Smooth muscle cell (in vitro differentiated cells): ENCODE data around the gene ARHGEF11. TPM values are rescaled to one million over a fixed set of nuclear protein-coding genes. Genes with fewer than 3 reads are reported as not detected.

Source experiments
- DNase-seq: peaks from one replicate; lab custom pipeline; 2025; ENCODE audit not compliant: unreplicated experiment; lab: John Stamatoyannopoulos, UW
- H2AFZ ChIP-seq: fragments of 200-600 bp; sonication (generic); 2 replicates; pipeline ENCODE4 v1.6.0; 2016; ENCODE audit warnings: antibody characterized with exemption, low read depth, mild to moderate bottlenecking
- H3F3A ChIP-seq: fragments of 200-600 bp; sonication (generic); 2 replicates; pipeline ENCODE4 v1.6.0; 2017; ENCODE audit warnings: antibody characterized with exemption, low read depth
- H3K27ac ChIP-seq: fragments of 200-600 bp; sonication (generic); 2 replicates; pipeline ENCODE4 v1.5.1; 2016; ENCODE audit warnings: low read depth, mild to moderate bottlenecking
- H3K27me3 ChIP-seq: fragments of 200-600 bp; sonication (generic); 2 replicates; pipeline ENCODE4 v1.6.1; 2016; ENCODE audit warnings: low read depth, mild to moderate bottlenecking
- H3K36me3 ChIP-seq: fragments of 200-600 bp; sonication (generic); 2 replicates; pipeline ENCODE4 v1.5.1; 2016; ENCODE audit warnings: low read depth
- H3K4me1 ChIP-seq: fragments of 200-600 bp; sonication (generic); 2 replicates; pipeline ENCODE4 v1.5.1; 2016; ENCODE audit warnings: low read depth
- H3K4me2 ChIP-seq: fragments of 200-600 bp; sonication (generic); 2 replicates; pipeline ENCODE4 v1.6.0; 2016; ENCODE audit warnings: mild to moderate bottlenecking
- H3K4me3 ChIP-seq: fragments of 200-600 bp; sonication (generic); 2 replicates; pipeline ENCODE4 v1.5.1; 2016; ENCODE audit warnings: mild to moderate bottlenecking
- H3K79me2 ChIP-seq: fragments of 200-600 bp; sonication (generic); 2 replicates; pipeline ENCODE4 v1.6.0; 2016; ENCODE audit warnings: low read depth, mild to moderate bottlenecking
- H3K9ac ChIP-seq: fragments of 200-600 bp; sonication (generic); 2 replicates; pipeline ENCODE4 v1.6.0; 2016; ENCODE audit warnings: low read depth
- H3K9me3 ChIP-seq: fragments of 200-600 bp; sonication (generic); replicated peaks from 2 replicates; pipeline ENCODE4 v1.5.1; 2016; ENCODE audit warnings: low read depth
- H4K20me1 ChIP-seq: fragments of 200-600 bp; sonication (generic); 2 replicates; pipeline ENCODE4 v1.6.0; 2016; ENCODE audit warnings: low read depth
- WGBS: methylation state at CpG from one replicate; pipeline ENCODE4 v1.1.7; 2016; ENCODE audit warnings: low lambda C conversion rate; 5-methylcytosine and 5-hydroxymethylcytosine counted together
- polyA plus RNA-seq: library from polyadenylated mRNA; unstranded; fragments of >200 nt; fragmentation: Nextera tagmentation; extraction: Ambion mirVana; gene quantifications from 2 replicates; pipeline ENCODE4 v1.2.1, GENCODE V29; 2016
- total RNA-seq: library from RNA; depleted of rRNA; stranded (reverse); fragments of >200 nt; gene quantifications from 2 replicates; pipeline ENCODE4 v1.2.3, GENCODE V29; 2014
- TF ChIP-seq, protein P1 (sequence below): fragments of 200-600 bp; sonication (generic); IDR thresholded peaks from 2 replicates; pipeline ENCODE4 v1.5.1; 2017; ENCODE audit warnings: borderline replicate concordance, mild to moderate bottlenecking, antibody characterized with exemption; ENCODE audit not compliant: insufficient read depth, poor library complexity, severe bottlenecking

ARHGEF11 gene
- total and polyA plus RNA-seq, 2 experiments from 2014 or later = 15.1 to 20.1 TPM

DNA sequence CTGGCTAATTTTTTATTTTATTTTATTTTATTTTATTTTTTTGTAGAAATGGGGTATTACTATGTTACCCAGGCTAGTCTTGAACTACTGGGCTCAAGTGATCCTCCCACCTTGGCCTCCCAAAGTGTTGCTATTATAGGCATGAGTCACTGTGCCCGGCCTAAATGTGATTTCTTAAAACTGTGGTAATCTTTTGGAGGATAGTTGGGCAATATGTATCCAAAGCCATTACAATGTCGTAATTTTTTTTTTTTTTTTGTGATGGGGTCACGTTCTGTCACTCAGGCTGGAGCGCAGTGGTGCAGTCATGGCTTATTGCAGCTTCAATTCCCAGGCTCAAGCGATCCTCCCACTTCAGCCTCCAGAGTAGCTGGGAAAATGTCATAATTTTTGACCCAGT, 39.9 kb upstream of the ARHGEF11 start:
- no peaks in the 10 kb centered on the region for H3K36me3 ChIP-seq
- peaks cover 8% of the 10 kb centered on the region for H3F3A ChIP-seq
- no peaks in the 10 kb centered on the region for H3K9me3 ChIP-seq
- no peak for DNase-seq
- no peak overlapping the region for H2AFZ ChIP-seq
- WGBS = 85% methylated on average over 5 of the region's 5 CpGs
- peaks cover 10% of the 10 kb centered on the region for H3K4me1 ChIP-seq
- no peaks in the 10 kb centered on the region for H3K27me3 ChIP-seq
- H3K9ac ChIP-seq = no peak overlapping the region
- H3K4me2 ChIP-seq = no peak overlapping the region
- TF ChIP-seq, protein P1, sequence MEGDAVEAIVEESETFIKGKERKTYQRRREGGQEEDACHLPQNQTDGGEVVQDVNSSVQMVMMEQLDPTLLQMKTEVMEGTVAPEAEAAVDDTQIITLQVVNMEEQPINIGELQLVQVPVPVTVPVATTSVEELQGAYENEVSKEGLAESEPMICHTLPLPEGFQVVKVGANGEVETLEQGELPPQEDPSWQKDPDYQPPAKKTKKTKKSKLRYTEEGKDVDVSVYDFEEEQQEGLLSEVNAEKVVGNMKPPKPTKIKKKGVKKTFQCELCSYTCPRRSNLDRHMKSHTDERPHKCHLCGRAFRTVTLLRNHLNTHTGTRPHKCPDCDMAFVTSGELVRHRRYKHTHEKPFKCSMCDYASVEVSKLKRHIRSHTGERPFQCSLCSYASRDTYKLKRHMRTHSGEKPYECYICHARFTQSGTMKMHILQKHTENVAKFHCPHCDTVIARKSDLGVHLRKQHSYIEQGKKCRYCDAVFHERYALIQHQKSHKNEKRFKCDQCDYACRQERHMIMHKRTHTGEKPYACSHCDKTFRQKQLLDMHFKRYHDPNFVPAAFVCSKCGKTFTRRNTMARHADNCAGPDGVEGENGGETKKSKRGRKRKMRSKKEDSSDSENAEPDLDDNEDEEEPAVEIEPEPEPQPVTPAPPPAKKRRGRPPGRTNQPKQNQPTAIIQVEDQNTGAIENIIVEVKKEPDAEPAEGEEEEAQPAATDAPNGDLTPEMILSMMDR = no peak
- H3K4me3 ChIP-seq = no peak overlapping the region
- H3K79me2 ChIP-seq = no peaks in the 10 kb centered on the region
- H3K27ac ChIP-seq = no peak overlapping the region
- H4K20me1 ChIP-seq = no peaks in the 10 kb centered on the region

DNA sequence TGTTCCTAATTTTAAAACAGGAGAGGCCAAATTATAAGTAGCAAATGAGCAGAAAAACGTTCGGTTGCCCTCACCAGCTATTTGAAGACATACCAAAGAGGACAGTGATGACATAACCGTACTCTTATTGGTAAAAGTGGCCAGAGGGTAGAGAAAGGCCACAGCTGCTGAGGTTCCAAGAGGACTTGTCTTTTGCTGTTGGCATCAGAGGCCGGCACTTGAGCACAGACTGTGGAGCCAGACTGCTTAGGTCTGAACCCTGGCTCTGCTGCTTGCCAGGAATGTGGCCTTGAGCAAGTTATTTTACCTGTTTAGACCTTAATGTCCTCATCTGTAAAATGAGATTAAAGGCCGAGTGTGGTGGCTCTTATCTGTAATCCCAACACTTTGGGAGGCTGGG, 39.2 kb upstream of the ARHGEF11 start:
- Histone ChIP-seq H3F3A (peaks cover 2% of the 10 kb centered on the region), H4K20me1 (no peaks in the 10 kb centered on the region), H3K36me3 (no peaks in the 10 kb centered on the region), H2AFZ (no peak overlapping the region), H3K4me1 (peaks cover 10% of the 10 kb centered on the region), H3K9ac (no peak overlapping the region), H3K9me3 (no peaks in the 10 kb centered on the region), H3K27me3 (no peaks in the 10 kb centered on the region), H3K79me2 (no peaks in the 10 kb centered on the region), H3K27ac (no peak overlapping the region), H3K4me2 (no peak overlapping the region), H3K4me3 (no peak overlapping the region)
- WGBS = 87% methylated on average over 5 of the region's 5 CpGs
- TF ChIP-seq, protein P1 = no peak
- DNase-seq = no peak

DNA sequence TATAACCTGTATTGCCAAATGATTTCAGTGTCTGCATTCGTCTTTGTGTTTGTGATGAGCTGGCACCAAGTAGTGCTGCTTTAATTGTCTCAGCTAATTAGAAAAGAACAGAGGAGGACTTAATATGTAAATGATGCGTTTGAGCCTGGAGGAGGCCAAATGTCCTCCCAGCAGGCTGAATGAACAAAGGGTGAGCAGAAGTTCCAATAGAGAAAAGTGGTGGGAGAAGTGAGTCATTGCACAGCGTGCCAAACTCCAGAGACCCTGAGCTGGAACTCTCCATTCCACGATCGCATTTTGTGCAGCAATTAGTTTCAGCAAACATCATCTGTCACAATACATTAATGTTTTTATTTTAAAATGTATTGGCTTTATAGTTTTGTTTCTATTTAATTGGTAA, 36.2 kb upstream of the ARHGEF11 start:
- Histone ChIP-seq H3F3A (no peaks in the 10 kb centered on the region), H3K9me3 (no peaks in the 10 kb centered on the region), H3K4me1 (peaks cover 10% of the 10 kb centered on the region), H3K79me2 (no peaks in the 10 kb centered on the region), H3K27ac (no peak overlapping the region), H3K9ac (no peak overlapping the region), H3K4me2 (no peak overlapping the region), H2AFZ (no peak overlapping the region), H3K4me3 (no peak overlapping the region), H3K27me3 (no peaks in the 10 kb centered on the region), H3K36me3 (no peaks in the 10 kb centered on the region), H4K20me1 (no peaks in the 10 kb centered on the region)
- TF ChIP-seq, protein P1 = no peak
- WGBS = 65% methylated on average over 5 of the region's 5 CpGs
- no peak for DNase-seq

DNA sequence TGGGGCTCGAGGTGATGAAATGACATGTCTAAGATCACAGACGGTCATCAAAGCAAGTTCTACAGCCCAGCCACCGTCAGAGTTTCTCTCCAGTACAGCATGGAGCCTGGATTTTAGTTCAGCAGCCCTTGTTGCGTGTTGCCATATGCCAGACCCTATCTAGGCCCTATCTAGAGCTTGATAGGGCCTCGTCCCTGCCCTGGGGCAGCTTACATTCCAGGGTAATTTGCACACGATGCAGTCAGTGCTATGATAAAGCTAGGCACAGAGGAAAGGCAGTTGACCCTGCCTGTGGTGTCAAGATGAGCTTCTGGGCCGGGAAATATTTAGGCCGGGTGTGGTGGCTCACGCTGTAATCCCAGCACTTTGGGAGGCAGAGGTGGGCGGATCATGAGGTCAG, 35.2 kb upstream of the ARHGEF11 start:
- no peak overlapping the region for H3K27ac ChIP-seq
- H3K4me3 ChIP-seq = no peak overlapping the region
- H3K36me3 ChIP-seq = no peaks in the 10 kb centered on the region
- H3K27me3 ChIP-seq = no peaks in the 10 kb centered on the region
- H3K9ac ChIP-seq = no peak overlapping the region
- no peak overlapping the region for H3K4me2 ChIP-seq
- WGBS = 73% methylated on average over 10 of the region's 10 CpGs
- H3K79me2 ChIP-seq = no peaks in the 10 kb centered on the region
- H4K20me1 ChIP-seq = no peaks in the 10 kb centered on the region
- peaks cover 10% of the 10 kb centered on the region for H3K4me1 ChIP-seq
- H2AFZ ChIP-seq = no peak overlapping the region
- no peak for DNase-seq
- no peaks in the 10 kb centered on the region for H3F3A ChIP-seq
- TF ChIP-seq, protein P1 = no peak
- no peaks in the 10 kb centered on the region for H3K9me3 ChIP-seq
